Fibroblast of upper back skin (primary cell): ENCODE data around the gene HERC3.

Source experiments
- DNase-seq: peaks from one replicate; pipeline ENCODE4 v3.0.0-alpha.2; 2013

HERC3 gene

DNA sequence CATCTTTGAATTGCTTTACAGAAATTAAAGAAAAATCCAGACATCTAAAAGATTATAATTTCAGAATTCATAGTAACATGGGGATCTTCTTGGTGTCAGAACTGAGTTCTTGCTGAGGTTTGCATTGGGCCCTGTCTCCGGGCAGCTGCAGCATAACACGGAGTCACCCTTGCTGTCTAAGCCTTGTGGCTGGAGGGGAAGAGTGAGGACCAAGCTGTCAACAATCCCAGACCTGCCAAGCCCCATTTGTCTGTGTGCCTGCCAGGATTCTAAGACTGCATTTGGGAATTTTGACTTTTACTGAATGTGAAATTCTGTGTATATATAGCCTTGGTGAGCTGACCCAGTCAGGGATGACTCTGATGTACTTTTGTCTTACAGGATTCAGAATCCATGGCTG is 130.5 kb downstream of the HERC3 start:
- no peak for DNase-seq

DNA sequence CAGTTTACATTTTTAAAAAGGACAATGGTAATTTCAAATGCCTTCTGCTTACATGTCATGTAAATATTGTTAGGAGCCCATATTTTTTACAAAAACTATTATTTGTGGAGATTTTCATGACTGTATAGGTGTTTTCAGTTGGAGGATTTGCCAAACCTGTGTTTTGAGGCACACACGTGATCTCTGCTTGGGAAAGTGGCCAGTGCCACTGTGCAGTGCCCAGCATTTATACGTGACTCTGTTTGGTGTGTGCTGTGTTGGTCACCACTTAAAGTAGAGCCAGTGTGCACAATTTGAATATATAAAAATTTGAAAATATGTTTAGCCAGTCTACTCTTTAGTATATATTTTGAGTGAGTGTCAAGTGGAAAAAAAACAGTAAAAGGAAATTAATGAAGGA is 132.1 kb downstream of the HERC3 start:
- DNase-seq = no peak

- no peak for DNase-seq
Observed at GRCh38 chr4:88725143-88725542, 132.9 kb downstream of the HERC3 start.

DNA sequence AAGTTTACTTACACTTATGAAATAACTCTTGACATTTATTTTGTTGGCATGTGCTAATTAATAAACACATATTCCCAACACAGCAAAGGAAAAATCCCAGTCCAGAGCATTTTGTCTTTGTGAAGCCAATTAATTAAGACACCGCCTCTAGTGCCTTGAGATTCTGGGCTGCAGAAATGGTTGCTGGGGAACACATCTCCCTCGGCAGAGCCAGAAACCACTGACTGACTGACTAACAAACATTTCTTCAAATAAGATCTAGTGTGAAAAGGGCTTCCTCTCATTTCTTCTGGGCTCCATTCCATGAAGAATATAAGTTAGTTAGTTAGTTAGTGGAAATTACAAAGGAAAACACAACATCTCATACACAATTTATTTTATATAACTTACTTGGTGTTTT is 133.7 kb downstream of the HERC3 start:
- DNase-seq = no peak

DNA sequence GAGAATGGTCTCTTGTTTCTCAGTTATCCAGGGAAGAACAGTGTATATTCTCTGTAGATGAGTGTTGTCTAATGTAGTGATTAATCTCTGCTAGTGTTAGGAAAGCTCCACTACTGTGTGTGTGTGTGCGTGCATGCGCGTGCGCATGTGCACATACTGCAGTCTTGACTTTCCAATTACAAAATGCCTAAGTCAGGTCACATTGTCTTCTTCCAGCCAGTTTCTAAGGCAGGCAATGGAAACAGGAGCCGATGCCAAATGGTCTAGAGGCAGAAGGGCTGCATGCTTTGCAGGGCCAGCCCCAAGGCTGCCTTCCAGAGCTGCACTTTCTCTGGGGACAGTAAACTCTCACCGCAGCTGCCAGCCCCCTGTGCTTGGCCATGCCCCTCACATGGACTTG is 135.9 kb downstream of the HERC3 start:
- DNase-seq = no peak

DNA sequence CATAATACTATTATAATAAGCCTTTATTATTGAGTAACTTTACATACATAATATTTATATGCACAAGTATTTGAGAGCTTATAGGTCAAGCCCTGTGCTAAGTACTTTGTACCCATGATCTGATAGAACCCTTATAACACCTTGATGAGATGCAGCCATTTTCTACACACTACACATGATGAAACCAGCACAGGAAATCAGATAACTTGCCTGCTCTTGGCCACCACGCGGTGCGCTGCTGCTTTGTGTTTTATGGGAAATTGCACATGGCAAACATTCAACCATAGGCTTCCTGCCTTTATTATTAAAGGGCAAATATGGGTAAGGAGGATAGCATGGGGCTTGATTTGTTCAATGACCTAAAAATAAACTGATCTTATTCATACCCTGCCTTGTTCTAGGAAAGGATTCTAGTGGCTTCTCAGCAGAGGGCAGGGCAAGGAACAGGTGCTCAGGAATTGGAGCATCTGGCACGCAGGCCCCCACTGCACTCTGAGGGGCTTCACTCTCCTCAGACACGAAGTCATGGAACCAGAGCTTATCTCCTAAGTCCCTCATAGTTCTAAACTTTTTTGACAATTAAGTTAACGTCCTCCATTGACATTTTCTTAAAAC is 137.0 kb downstream of the HERC3 start:
- no peak for DNase-seq

DNA sequence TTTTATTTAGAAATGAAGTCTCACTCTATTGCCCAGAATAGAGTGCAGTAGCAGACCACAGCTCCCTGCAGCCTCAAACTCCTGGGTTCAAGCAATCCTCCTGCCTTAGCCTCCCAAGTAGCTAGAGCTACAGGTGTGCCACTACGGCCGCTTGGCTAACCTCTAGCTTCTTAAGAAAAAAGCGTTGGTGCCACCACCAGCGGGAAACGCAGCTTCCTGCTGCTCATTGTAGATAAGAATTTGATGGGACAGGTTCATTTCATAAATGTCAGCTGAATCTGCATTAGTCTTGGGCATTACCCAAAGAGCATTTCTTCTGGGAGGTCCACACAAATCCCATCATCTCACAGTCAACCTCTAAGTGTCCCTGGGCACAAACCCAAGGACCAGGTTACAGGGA is 138.5 kb downstream of the HERC3 start:
- DNase-seq = no peak

DNA sequence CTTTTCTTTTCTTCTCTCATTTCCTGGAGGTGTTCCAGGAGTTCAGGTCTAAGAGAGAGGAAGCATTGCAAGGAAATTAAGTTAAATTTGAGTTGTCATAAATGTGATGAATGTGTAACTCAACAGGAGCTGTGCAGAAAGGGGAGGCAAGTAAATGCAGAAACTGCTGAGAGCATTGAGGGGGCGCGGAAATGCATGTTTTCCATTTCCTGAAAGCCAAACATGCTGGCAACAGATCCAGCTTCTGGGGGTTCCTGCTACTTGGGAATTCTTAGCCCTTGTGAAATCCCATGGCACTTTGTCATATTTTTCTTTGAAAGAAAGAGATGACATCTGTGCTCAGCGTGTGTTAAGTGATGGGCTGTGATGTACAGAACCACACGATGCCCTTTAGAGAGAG is 139.1 kb downstream of the HERC3 start:
- DNase-seq = peak; percentile 71

GRCh38 chr4:88732714-88733368 is 140.6 kb downstream of the HERC3 start:
- DNase-seq = no peak

DNA sequence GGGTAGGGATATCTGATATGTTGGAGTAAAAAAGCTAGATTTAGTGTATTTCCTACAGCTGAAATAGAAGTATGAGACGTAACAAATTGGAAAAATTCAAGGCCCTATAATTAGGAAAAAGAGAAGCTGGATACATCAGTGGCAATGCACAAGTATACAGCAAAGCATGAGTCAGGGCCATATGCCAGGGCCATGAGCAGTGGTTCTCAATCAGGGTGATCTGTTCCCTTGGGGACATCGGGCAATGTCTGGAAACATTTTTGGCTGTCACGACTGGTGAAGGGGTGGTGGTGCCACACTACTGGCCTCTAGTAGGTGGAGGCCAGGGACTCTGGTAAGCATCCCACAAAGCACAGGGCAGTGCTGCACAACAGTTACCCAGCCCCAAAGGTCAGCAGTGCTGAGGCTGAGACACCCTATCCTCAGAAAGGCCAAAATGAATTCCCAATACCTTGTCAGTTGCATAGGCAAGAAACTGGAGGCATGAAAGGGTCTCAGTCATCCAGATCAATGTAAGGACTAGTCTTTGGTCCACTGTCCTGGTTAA is 142.2 kb downstream of the HERC3 start:
- no peak for DNase-seq

- DNase-seq = no peak
Observed at GRCh38 chr4:88735564-88735963, 143.3 kb downstream of the HERC3 start.

GRCh38 chr4:88736264-88736663 is 144.0 kb downstream of the HERC3 start:
- DNase-seq = no peak

DNA sequence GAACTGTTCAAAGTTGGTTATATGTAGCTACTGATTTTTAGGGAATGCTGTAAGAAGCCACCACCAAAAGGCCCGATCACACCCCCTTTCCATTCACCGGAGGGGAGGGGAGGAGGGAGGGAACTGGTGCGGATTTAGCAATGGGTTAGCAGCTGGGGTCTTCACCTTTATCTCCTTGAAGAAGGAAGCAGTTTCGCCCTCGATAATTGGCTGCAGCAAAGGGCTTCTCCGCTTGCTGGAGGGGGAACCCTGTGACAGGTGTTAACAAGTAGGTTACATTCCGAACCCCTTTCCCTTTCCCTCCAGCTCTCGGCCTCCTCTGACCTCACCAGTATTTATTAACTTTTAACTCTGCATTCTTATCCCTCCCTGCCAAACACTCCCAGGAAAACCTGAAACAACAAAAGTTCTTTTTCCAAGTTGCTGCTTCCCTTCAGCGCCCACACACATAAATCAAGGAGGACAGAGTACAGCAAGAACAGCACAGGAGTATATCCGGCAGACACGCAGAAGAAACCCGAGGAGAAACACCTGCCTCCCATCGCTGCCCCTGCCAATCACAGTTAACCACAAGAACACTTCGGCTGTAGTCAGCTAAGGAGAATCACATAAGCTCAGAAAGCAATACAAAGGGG is 145.1 kb downstream of the HERC3 start:
- DNase-seq = peak; percentile 21

DNA sequence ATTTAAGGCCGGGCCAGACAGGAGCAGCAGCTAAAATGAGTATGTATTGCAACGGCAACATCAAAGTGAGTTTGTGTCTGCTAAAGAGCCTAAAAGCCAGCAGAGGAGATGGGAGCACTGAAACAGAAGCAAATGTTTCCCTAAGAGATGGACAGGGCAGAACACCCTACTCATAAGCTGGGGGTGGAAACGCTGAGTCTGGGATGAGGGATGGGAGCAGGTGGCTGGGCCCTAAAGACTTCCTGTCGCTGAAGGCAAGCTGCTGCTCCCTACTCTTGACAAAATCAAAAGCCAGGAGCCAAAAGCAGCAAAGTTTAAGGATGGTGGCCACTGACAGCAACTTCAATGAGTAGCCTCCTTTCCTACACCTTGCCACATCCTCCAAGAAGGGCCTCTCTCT is 145.9 kb downstream of the HERC3 start:
- no peak for DNase-seq

DNA sequence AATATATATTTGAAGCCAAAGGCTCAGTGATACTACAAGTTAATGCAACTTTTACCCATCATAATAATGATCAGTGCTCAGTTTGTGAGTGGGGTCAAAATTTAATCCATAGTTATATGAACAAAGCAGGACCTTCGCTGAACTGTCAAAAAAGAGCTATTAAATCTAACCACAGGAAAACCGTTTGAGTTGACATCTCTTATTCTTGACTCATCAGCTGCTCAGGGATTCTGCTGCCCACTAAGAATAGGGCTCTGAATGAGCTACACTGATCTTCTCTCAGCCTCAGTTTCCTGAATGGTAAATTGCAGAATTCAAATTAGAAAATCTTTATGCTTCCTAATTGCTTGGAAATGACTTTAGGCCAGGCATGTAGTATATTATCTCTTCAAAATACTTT is 150.3 kb downstream of the HERC3 start:
- peak; percentile 18 for DNase-seq

- DNase-seq = peak; percentile 83
Observed at GRCh38 chr4:88743696-88744095, 151.4 kb downstream of the HERC3 start.

DNA sequence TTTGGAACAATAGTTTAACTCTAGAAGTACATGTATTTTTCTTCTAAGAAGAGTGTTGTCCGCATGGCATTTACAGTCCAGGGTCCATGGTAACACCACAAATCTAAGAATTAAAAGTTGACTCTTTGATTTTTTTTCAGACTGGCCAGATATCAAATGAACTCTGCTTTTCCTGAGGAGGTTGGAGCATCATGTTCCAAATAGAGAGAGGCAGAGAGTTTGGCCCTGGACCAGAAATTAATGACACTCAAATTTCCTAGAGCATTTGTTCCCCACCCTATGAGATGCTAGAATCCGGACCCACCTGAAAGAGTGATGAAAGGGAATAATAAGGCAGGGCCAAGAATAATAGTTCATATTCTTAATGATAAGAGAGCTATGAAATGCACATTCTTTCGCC is 152.3 kb downstream of the HERC3 start:
- DNase-seq = no peak

DNA sequence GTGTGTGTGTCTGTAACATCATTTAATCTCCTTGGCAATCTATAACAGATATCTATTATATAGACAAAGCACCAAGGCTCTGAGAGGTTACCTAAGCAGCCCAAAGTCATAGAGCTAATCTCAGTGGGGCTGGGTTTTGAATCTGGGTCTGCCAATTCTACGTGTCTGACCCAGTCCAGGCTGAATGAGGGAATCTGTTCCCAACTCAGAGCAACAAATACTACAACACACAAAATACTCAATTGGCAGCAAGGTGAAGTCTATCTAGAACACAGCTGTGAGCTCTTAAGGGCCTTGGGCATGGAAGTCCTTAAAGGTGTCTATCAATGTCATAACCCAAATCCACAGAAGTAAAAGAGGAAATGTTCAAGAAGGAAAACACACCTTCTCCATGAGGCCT is 152.9 kb downstream of the HERC3 start:
- no peak for DNase-seq

- no peak for DNase-seq
Observed at GRCh38 chr4:88745581-88746163, 153.4 kb downstream of the HERC3 start.

DNA sequence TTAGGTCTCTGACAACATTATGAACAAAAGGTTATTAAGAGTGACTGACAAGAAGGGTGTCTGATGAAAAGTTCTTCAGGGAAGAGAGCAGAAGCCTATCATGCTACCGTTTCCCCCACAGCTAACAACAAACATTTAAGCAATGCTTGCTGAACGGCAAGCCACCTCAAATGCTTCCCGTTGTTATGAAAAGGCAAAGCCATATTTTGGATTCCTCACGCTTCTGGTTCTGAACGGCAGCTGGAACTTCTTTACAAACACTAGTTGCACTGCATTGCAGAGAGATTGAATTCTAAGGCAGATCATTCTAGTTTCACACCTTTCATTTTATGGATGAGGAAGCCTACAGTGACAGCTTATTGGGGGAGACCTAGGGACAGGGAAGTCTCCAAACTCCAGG is 153.9 kb downstream of the HERC3 start:
- DNase-seq = no peak

DNA sequence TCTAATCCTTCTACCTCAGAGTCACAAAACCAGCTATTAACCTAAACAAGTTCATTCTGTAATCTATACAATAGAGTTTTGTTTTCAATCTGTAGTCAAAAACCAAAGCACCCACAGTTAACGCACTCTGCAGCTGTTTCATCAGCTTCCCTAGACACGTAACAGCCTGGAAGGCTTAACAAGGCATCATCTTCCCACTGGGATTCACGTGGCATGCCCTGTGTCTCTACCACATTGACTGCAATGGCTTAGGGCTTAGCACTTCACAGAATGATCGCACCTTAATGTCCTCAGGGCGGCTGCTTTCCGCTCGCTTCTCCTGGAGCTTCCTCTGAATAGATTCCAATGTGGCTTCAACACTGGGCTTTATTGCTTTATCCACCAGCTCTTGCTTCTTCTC is 155.1 kb downstream of the HERC3 start:
- no peak for DNase-seq

DNA sequence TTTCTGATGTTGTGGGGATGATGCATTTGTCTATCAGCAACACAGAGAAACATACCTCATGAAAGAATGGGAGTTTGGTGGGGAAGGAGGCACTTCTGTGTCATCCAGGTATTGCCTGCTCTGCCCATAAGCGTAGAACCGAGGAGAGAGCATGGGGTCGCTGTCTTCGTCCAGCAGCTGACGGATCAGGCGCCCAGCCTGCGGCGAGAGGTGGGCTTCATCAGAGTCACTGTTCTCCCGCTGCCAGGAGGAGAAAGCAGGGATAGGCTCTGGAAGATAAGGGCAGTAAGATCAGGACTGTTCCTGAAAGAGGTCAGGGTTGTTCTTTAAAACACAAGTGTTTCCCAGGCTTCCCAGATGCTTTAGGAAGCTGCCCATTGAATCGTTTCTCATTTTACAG is 158.1 kb downstream of the HERC3 start:
- no peak for DNase-seq

DNA sequence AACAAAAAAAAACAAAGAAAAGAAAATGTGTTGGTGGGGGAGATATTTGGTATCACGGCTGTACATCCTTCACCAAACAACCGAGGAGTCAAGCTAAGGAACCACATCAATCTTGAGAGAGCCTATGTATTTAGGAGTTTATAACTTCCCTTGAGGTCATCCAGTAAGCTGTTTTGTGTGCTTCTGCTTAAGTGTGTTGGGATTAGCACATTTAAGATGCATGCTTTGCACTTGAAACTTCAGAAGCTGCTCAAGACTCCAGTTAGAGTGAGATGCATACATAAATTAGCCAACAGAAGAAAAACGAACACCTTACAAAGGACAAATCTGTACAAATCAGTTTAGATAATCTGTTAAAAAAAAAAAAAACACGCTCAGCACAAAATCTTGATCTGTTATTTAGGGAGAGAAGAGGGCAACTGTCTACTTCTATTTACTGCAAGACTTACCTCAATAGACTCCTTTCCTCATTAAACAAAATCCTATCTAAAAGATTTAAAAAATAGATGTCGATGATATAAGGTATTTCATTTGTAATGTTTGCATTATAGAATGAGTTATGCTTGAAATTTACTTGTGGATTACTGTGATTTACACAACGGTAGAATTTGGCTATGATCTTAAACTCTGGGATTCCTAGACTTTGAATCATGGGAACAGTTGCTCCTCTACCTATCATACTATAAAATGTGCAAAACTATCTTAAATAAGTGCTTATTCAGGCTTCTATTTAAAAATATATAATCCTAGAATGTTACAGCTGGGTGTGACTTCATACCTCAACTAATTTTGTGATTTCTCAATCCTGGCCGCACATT is 159.2 kb downstream of the HERC3 start:
- peak; percentile 42 for DNase-seq
